GM13976 (cell line): ENCODE results near the gene ENO2.
"Not testable (repeated sequence)": the region's sequence is repeated elsewhere in the genome, so short reads cannot be mapped to it uniquely, and the experiment has no call there.

Experiments
- DNase-seq: peaks from one replicate; pipeline ENCODE4 v3.0.0; 2012; ENCODE audit warnings: low spot score
- CTCF ChIP-seq: IDR thresholded peaks from 2 replicates; pipeline ENCODE4 v1.5.1; 2012; ENCODE audit warnings: borderline replicate concordance, mild to moderate bottlenecking; ENCODE audit not compliant: insufficient read depth; ENCODE audit errors: extremely low read depth, missing control alignments, control extremely low read depth
- in situ Hi-C: fragments of 300-500 bp; cut with MboI; formaldehyde crosslinking; loops from one replicate; pipeline ENCODE4 v1.12.0; 2022; ENCODE audit warnings: low sequenced_read_pairs, mixed read lengths, inconsistent platforms; ENCODE audit not compliant: unreplicated experiment

The ENO2 gene

DNA sequence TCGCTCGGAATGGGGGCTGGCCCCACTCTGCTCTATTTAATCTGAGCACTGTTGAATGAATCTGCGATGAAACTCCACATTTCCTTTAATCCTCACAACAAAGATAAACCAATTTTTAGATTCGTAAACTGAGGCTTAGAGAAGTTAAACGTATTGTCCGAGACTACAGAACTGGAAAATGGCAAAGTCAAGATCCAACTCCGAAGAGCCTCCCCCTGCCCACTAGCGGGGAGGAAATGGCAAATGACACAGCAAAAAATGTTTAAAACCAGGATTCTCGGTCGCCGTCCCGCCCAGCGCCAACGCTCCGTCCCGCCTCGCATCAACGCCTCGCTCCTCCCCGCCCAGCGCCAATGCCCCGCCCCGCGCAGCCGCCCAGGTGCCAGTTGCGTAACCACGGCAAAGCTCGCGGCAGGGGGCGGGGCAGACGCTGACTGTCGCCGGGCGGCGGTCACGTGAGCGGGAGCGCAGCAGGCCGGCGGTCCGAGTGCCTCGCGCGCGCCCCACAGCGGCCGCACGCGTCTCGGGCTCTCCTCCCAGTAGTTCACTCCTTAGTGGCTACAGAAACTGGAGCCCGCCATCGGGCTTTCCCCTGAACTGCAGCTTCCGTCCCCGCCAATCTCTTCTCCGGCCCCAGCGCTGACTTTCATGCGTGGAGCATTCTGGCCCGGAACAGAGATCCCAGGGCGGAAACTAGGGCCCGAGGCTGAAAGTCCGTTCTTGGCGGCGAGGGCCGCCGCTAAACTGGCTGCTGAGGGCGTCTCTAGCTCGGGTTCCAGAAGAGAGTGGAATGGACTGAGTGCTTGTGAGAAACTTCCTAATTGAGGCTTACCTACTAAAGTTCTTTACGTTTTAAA is 23.4 kb upstream of the ENO2 start:
- DNase-seq: peak; percentile 99
- in situ Hi-C loops: no loop called here
- TF ChIP-seq CTCF: peak; percentile 92

GRCh38 chr12:6891646-6892001 is 22.8 kb upstream of the ENO2 start:
- in situ Hi-C loops: no loop called here
- peak; percentile 38 for DNase-seq
- no peak for TF ChIP-seq CTCF

GRCh38 chr12:6892683-6893082 is 21.7 kb upstream of the ENO2 start:
- in situ Hi-C loops, DNase-seq: not testable (repeated sequence)

DNA sequence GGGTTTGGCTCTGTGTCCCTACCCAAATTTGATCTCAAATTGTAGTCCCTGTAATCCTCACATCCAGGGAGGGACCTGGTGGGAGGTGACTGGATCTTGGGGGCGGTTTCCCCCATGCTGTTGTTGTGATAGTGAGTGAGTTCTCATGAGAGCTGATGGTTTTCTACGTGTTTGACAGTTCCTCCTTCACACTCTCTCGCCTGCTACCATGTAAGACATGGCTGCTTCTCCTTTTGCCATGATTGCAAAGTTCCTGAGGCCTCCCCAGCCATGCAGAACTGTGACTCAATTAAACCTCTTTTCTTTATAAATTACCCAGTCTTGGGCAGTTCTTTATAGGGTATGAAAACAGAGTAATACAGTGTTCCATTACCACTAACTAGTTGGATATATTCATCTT is 20.1 kb upstream of the ENO2 start:
- in situ Hi-C loops: no loop called here
- DNase-seq: no peak
- no peak for TF ChIP-seq CTCF

DNA sequence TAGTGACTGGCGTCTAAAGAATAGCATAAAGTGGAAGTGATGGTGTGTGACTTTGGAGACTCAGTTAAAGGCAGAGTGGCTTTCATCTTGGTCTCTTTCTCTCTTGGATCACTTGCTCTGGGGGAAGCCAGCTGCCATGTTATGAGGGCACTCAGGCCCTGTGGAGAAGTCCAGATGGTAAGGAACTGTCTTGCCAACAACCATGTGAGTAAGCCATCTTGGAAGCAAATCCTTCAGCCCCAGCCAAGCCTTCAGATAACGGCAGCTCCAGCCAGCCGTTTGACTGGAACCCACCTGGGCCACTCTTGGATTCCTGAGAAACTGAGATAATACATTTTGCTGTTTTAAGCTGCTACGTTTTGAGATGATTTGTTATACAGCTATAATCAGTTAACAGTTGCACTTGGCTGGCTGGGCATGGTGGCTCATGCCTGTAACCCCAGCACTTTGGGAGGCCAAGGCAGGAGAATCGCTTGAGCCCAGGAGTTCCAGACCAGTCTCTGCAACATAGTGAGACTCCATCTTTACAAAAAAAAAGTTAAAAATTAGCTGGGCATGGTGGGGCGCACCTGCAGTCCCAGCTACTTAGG is 17.4 kb upstream of the ENO2 start:
- no peak for TF ChIP-seq CTCF
- no peak for DNase-seq
- in situ Hi-C loops: no loop called here

GRCh38 chr12:6899427-6899826 is 15.0 kb upstream of the ENO2 start:
- in situ Hi-C loops: no loop called here
- no peak for TF ChIP-seq CTCF
- no peak for DNase-seq

DNA sequence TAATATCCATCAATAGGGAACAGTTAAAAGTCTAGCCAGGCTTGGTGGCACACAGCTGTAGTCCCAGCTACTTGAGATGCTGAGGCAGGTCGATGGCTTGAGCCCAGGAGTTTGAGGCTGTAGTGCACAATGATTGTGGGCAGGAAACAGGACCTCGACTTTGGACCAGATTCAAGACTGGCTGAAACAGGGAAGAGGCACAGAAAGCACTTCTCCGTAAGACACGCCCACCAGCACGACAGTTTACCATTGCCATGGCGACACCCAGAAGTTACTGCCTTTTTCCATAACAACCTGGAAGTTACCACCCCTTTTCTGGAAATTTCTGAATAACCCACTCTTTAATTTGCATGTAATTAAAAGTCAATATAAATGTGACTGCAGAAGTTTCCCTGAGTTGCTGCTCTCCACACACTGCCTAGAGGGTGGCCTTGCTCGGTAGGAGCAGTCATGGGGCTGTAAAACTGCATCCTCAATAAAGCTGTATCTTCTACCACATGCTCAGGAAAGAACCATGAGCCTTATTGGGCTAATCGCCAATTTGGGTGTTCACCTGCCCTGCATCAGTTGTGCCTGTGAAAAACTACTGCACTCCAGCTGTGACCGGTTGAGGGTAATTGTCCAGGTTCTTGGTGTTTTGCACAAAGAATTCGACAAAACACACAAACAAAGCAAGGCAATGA is 14.4 kb upstream of the ENO2 start:
- DNase-seq: no peak
- in situ Hi-C loops: no loop called here
- TF ChIP-seq CTCF: no peak
